Vagina (tissue), 2 donors: ENCODE data around the gene MYO3B. TPM values are rescaled to one million over a fixed set of nuclear protein-coding genes. Genes with fewer than 3 reads are reported as not detected.

Experiments
- DNase-seq, 2 donors: peaks; one replicate each; pipeline ENCODE4 v3.0.0-alpha.2; 2017; ENCODE audit errors: extremely low spot score in 2 of 2
- H3K27ac ChIP-seq: fragments of 200-600 bp; sonication (generic); one replicate; pipeline ENCODE4 v1.5.1; 2019
- H3K27me3 ChIP-seq: fragments of 200-600 bp; sonication (generic); one replicate; pipeline ENCODE4 v1.5.1; 2019
- H3K36me3 ChIP-seq, 2 donors: fragments of 200-600 bp; sonication (generic); one replicate each; pipeline ENCODE4 v1.5.1; 2017 to 2019
- H3K4me1 ChIP-seq: fragments of 200-600 bp; sonication (generic); one replicate; pipeline ENCODE4 v1.5.1; 2019
- H3K4me3 ChIP-seq, 2 donors: fragments of 200-600 bp; sonication (generic); 1 replicate in 1 of 2; 2 replicates in 1 of 2; pipeline ENCODE4 v1.5.1; 2016 to 2019
- H3K9me3 ChIP-seq: fragments of 200-600 bp; sonication (generic); one replicate; pipeline ENCODE4 v1.5.1; 2019
- POLR2A ChIP-seq, 2 donors: fragments of 450-650 bp; IDR thresholded peaks; one replicate each; pipeline ENCODE4 v1.6.1; 2017; ENCODE audit warnings: antibody characterized with exemption in 2 of 2, mild to moderate bottlenecking in 2 of 2, moderate library complexity in 2 of 2
- POLR2AphosphoS5 ChIP-seq, 2 donors: sonication (generic); formaldehyde crosslinking; IDR thresholded peaks; one replicate each; pipeline ENCODE4 v1.9.0; 2017; ENCODE audit warnings: antibody characterized with exemption in 2 of 2, mild to moderate bottlenecking in 2 of 2, low read depth in 1 of 2; ENCODE audit not compliant: insufficient read depth in 1 of 2
- intact Hi-C: fragments of 100-400 bp; cut with DNase I; formaldehyde crosslinking; loops from one replicate; pipeline ENCODE4 v1.15.1; 2023
- total RNA-seq: library from RNA; depleted of rRNA; stranded (reverse); fragments of >200 nt; gene quantifications from one replicate; pipeline ENCODE4 v1.2.3, GENCODE V29; 2016
- TF ChIP-seq, protein P1 (sequence below), 3 experiments: fragments of 450-650 bp in 2 of 3; fragments of 200-600 bp in 1 of 3; sonication (generic) in 1 of 3; IDR thresholded peaks; one replicate each; pipeline ENCODE4 v1.5.1; 2017 to 2019; ENCODE audit warnings: antibody characterized with exemption in 3 of 3, mild to moderate bottlenecking in 2 of 3, moderate library complexity in 2 of 3

The MYO3B gene
- total RNA-seq, 1 donor from 2014 or later = 0.49 TPM

DNA sequence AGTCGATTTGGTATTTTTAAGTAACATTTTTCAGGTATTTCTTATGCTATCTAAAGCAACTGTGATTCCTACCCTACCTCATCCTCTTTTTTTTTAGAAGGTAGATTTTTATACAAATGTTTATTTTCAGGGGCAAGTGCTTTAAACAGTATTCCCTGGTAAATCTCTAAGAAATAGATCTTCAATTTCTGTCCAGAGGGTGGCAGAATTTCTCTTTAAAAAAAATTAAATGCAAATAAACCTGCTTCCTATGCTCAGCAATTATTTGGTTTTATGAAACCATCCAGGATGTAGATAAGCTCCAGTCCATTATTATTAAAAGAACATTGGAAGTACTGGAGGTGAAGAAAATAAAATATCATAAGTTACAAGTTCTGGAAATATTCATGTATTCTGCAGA, 191.9 kb downstream of the MYO3B start:
- no peaks in the 10 kb centered on the region for H3K36me3 ChIP-seq
- no peaks in the 10 kb centered on the region for H3K9me3 ChIP-seq
- peaks cover 2% of the 10 kb centered on the region for H3K4me1 ChIP-seq
- TF ChIP-seq, protein P1, sequence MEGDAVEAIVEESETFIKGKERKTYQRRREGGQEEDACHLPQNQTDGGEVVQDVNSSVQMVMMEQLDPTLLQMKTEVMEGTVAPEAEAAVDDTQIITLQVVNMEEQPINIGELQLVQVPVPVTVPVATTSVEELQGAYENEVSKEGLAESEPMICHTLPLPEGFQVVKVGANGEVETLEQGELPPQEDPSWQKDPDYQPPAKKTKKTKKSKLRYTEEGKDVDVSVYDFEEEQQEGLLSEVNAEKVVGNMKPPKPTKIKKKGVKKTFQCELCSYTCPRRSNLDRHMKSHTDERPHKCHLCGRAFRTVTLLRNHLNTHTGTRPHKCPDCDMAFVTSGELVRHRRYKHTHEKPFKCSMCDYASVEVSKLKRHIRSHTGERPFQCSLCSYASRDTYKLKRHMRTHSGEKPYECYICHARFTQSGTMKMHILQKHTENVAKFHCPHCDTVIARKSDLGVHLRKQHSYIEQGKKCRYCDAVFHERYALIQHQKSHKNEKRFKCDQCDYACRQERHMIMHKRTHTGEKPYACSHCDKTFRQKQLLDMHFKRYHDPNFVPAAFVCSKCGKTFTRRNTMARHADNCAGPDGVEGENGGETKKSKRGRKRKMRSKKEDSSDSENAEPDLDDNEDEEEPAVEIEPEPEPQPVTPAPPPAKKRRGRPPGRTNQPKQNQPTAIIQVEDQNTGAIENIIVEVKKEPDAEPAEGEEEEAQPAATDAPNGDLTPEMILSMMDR (IDR thresholded peaks at IDR 0.05) = peak in 1 of 3 experiments; percentile 22
- no peak for TF ChIP-seq POLR2A (IDR thresholded peaks at IDR 0.05)
- no peak for TF ChIP-seq POLR2AphosphoS5 (IDR thresholded peaks at IDR 0.05; ENCODE audit: insufficient read depth in 1 of 2, low read depth in 1 of 2)
- DNase-seq = no peak
- no peak overlapping the region for H3K27ac ChIP-seq
- intact Hi-C loops = loop anchor here (10.0 kb wide), 1 partner anchor 445 kb away; the partner anchor contains the start of gene GAD1
- H3K4me3 ChIP-seq = no peak overlapping the region
- no peaks in the 10 kb centered on the region for H3K27me3 ChIP-seq

DNA sequence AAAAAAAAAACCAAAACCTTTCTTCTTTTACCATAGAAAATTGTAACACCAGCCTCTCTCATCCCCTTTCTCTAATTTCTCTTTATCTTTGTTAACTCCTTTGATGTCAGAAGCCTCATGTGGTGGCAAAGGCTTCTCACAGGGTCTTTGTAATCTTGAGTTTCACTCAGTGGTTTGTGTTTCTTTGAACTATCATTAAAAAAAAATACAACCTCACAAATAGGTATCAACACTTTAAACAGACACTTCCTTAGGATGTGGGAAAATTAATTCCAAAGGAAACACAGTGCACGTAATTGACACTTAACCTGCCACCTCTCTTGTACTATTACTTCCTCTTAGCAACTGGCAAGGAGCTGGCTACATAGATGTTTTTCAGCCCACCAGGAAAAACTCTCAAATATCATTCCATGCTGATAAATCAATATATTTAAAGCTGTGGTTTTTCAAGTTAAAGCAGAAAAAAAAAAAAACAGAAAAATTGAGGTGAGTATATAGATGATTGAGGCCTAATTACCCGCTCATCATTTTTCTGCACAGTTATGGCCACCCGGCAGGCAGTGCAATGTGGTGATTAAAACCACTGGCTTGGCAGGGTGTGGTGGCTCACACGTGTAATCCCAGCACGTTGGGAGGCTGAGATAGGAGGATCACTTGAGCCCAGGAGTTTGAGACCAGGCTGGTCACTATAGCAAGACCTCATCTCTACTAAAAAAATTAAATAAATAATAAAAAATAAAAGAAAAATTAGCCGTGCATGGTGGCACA, 193.5 kb downstream of the MYO3B start:
- peaks cover 11% of the 10 kb centered on the region for H3K4me1 ChIP-seq
- H3K27ac ChIP-seq = no peak overlapping the region
- intact Hi-C loops = loop anchor here (10.0 kb wide), 1 partner anchor 443 kb away; the partner anchor contains the start of gene GAD1
- H3K9me3 ChIP-seq = no peaks in the 10 kb centered on the region
- no peak for TF ChIP-seq POLR2AphosphoS5 (IDR thresholded peaks at IDR 0.05; ENCODE audit: insufficient read depth in 1 of 2, low read depth in 1 of 2)
- TF ChIP-seq, protein P1 (IDR thresholded peaks at IDR 0.05) = no peak
- TF ChIP-seq POLR2A (IDR thresholded peaks at IDR 0.05) = no peak
- H3K27me3 ChIP-seq = no peaks in the 10 kb centered on the region
- no peaks in the 10 kb centered on the region for H3K36me3 ChIP-seq
- H3K4me3 ChIP-seq = no peak overlapping the region
- DNase-seq = no peak

DNA sequence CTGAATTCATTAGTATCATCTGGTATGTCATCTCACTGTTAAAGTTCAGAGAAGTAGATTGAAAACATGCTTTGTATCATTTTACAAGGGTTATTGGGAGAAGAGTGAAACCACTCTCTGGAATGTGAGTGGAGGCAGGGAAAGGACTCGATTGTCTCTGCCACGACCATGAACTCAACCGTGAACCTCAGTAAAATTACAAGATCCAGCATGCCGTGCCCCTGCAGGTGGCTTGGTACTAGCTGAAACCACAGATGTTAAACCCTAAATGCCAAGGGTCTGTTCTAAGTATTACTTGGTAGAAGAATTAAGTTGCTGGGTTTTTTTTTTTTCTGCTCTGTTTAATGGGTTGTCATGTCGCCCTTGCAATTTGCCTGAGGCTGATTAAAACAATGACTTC, 197.2 kb downstream of the MYO3B start:
- H3K4me1 ChIP-seq = peaks cover 19% of the 10 kb centered on the region
- TF ChIP-seq POLR2A (IDR thresholded peaks at IDR 0.05) (no peak), POLR2AphosphoS5 (IDR thresholded peaks at IDR 0.05; ENCODE audit: insufficient read depth in 1 of 2, low read depth in 1 of 2) (no peak)
- TF ChIP-seq, protein P1 (IDR thresholded peaks at IDR 0.05) = no peak
- intact Hi-C loops = loop anchor here (10.0 kb wide), 1 partner anchor 440 kb away; the partner anchor contains the start of gene GAD1

DNA sequence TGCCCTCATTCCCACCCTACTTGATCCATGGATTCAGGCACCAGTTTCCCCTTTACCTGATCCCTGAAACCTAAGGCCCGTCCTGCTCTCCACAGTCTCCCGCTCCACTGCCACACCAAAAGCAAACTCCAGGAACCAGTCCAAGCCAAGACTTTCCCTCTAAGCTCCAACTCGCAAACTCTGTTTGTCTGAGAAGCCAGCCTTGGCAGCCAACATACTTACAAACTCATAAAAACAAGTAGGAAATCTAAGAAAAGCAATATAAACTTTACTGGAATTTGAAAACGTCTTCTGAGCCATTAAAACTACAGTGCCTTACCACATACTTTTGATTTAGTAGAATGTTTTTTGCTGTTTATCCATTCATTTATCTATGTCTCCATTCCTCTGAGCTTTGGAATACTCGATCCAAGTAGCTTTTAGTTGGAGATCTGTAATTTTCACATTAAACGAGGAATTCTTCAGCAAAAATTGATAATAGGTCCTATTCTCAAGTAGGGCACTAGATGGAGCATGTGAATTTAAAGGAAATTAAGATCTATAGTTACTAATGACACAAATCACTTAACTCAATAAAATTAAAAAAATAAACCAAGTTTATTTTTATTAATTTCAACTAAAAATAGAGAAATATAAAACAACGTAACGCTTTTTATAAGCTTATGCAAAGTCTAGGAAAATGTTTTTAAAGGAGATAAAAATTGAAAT, 199.7 kb downstream of the MYO3B start:
- H3K27ac ChIP-seq = no peak overlapping the region
- TF ChIP-seq POLR2AphosphoS5 (IDR thresholded peaks at IDR 0.05; ENCODE audit: insufficient read depth in 1 of 2, low read depth in 1 of 2) = no peak
- TF ChIP-seq, protein P1 (IDR thresholded peaks at IDR 0.05) = no peak
- no peak for TF ChIP-seq POLR2A (IDR thresholded peaks at IDR 0.05)
- intact Hi-C loops = loop anchor here (10.0 kb wide), 1 partner anchor 437 kb away; the partner anchor contains the start of gene GAD1
- no peaks in the 10 kb centered on the region for H3K9me3 ChIP-seq
- no peaks in the 10 kb centered on the region for H3K36me3 ChIP-seq
- no peak for DNase-seq
- peaks cover 19% of the 10 kb centered on the region for H3K4me1 ChIP-seq
- no peaks in the 10 kb centered on the region for H3K27me3 ChIP-seq
- H3K4me3 ChIP-seq = no peak overlapping the region

More for the DNA sequence above, 197.2 kb downstream of the MYO3B start:
- Histone ChIP-seq H3K4me3 (no peak overlapping the region), H3K27ac (no peak overlapping the region), H3K36me3 (no peaks in the 10 kb centered on the region), H3K27me3 (no peaks in the 10 kb centered on the region), H3K9me3 (no peaks in the 10 kb centered on the region)
- no peak for DNase-seq
